GM23248 (cell line): ENCODE measurements around the gene NAGS.

Source experiments
- EZH2 ChIP-seq: fragments of 200-600 bp; sonication (generic); IDR thresholded peaks from 2 replicates; pipeline ENCODE4 v1.6.1; 2018; ENCODE audit warnings: antibody characterized with exemption, mild to moderate bottlenecking; ENCODE audit not compliant: insufficient read depth, poor library complexity, severe bottlenecking
- EZH2phosphoT487 ChIP-seq: fragments of 200-600 bp; sonication (generic); IDR thresholded peaks from 2 replicates; pipeline ENCODE4 v1.6.1; 2018; ENCODE audit warnings: antibody characterized with exemption, moderate library complexity, mild to moderate bottlenecking, low read depth; ENCODE audit not compliant: insufficient read depth

DNA sequence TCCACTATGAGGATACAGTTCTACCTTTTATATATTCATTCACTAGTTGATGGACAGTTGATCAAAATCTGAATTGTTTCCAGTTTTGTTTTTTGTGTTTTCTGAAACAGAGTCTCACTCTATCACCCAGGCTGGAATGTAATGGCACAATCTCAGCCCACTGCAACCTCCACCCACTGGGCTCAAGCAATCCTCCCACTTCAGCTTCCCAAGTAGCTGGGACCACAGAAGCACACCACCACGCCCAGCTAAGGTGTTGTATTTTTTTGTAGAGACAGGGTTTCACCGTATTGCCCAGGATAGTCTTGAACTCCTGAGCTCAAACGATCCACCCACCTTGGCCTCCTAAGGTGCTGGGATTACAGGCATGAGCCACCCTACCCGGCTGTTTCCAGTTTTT is 41.1 kb downstream of the NAGS start:
- TF ChIP-seq EZH2phosphoT487 (no peak), EZH2 (no peak)
